HG02970 (cell line): ENCODE data around the gene RNU11.
"Not testable (repeated sequence)": the region's sequence is repeated elsewhere in the genome, so short reads cannot be mapped to it uniquely, and the experiment has no call there.

Experiments used
- ATAC-seq: cut with Tn5 transposase; IDR thresholded peaks from one replicate; pipeline ENCODE4 v1.9.1; 2021; ENCODE audit warnings: mild to moderate bottlenecking, moderate library complexity, moderate number of reproducible peaks; ENCODE audit not compliant: unreplicated experiment, low FRiP score

Gene RNU11

GRCh38 chr1:28656335-28656734 is 7.9 kb downstream of the RNU11 start:
- ATAC-seq = no peak

GRCh38 chr1:28663871-28664470 is 15.6 kb downstream of the RNU11 start:
- no peak for ATAC-seq

DNA sequence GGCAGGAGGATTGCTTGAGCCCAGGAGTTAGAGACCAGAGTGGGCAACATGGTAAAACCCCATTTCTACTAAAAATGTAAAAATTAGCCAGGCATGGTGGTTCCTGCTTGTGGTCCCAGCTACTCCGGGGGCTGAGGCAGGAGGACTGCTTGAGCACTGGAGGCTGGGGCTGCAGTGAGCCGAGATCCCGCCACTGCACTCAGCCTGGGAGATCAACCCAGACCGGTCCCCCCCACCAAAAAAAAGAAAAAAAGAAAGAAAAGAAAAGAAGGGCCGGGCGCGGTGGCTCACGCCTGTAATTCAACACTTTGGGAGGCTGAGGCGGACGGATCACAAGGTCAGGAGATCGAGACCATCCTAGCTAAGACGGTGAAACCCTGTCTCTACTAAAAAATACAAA is 18.4 kb downstream of the RNU11 start:
- no peak for ATAC-seq

DNA sequence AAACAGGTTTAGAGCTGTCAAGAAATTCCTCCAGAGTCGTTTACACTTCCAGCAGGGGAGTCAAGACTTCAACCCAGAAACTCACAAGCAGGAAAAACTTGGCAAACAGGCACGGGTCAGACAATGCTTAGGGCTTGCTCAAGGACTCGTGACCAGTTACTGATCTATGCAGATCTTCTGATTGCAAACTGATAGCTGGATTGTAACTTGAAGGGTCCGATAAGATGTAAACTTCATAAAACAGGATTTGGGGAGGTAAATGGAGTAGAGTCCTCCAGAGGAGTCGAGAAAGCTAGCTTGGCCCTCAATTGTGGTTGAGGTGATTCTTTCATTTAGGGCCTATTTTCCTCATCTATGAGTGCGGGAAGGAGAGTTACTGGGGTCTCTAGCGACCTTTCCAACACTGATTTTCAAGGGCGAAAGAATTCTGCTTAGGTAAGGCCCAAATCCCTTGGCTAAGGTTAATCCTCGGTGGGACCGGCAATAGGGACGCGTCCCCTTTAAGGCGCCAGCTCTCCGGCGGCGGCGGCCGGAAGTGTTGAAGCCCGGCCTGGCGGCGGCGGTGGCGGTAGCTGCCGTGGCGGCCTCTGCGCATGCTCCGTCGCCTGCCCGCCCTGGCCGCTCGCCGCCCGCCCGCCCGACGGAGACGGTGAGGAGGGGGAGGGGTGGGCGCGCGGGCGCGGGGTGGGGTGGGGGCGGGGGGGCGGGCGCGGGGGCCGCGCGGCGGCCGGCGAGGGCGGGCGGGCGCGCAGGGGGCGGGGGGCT is 20.0 kb downstream of the RNU11 start, which contains the start of gene GMEB1:
GMEB1 (plus strand) TSS at position 594 of the 765 bp plus-strand sequence. CDS start 14,829 bp downstream, outside the sequence.
- ATAC-seq = peak; percentile 76

GRCh38 chr1:28668956-28669723 is 20.7 kb downstream of the RNU11 start:
- peak; percentile 41 for ATAC-seq

GRCh38 chr1:28671254-28671780 is 22.9 kb downstream of the RNU11 start:
- no peak for ATAC-seq

DNA sequence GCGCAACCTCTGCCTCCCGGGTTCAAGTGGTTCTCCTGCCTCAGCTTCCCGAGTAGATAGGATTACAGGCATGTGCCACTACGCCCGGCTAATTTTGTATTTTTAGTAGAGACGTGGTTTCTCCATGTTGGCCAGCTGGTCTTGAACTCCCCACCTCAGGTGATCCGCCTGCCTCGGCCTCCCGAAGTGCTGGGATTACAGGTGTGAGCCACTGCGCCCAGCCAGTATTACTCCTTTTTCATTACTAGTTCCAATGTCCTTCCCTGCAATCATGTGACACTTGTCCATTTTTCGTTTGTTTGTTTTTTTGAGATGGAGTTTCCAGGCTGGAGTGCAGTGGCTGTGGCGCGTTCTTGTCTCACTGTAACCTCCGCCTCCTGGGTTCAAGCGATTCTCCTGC is 24.6 kb downstream of the RNU11 start:
- not testable (repeated sequence) for ATAC-seq

DNA sequence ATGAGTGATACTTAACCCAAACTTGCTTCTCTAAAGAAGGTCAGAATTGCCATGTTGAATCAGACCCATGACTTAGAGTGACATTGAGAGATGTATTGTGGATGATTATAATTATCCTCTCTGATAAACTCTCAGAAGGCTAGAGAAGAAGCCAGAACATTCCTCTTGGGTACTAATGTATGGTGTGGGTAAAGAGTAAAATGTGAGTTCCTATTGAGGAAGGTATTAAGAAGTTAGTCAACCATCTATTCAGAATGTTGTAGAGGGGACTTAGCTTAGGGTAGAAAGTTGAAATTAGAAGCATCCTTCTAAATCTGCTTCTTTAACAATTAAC is 27.5 kb downstream of the RNU11 start:
- no peak for ATAC-seq

DNA sequence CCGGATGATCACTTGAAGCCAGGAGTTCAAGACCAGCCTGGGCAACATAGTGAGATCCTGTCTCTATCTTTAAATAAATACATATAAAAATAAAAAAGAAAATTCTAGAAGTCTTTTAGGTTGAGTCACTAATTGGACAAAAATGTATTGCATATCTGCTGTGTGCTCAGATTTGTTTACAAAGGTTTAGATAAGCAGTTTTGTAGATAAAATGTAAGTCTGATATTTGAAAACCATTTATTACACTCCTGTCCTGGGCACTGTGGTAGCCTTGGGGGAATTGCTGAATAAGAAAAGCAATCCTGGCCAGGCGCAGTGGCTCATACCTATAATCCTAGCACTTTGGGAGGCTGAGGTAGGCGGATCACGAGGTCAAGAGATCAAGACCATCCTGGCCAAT is 31.8 kb downstream of the RNU11 start:
- no peak for ATAC-seq

- ATAC-seq = no peak
Measured at GRCh38 chr1:28682840-28683239, 34.4 kb downstream of the RNU11 start.

- no peak for ATAC-seq
Measured at GRCh38 chr1:28684937-28685336, 36.5 kb downstream of the RNU11 start.

- ATAC-seq = not testable (repeated sequence)
Measured at GRCh38 chr1:28691627-28692026, 43.2 kb downstream of the RNU11 start.
